VCaP (cell line): ENCODE measurements around the gene FAM124A.
A peak's percentile ranks its signal among the peaks of the same experiment; 100 is the strongest.
"Not testable (repeated sequence)": the region's sequence is repeated elsewhere in the genome, so short reads cannot be mapped to it uniquely, and the experiment has no call there.

Source experiments
- H3K27ac ChIP-seq: fragments of 450-650 bp; 2 replicates; pipeline ENCODE4 v1.5.1; 2017
- CTCF ChIP-seq: fragments of 450-650 bp; conservative IDR thresholded peaks from 2 replicates; pipeline ENCODE4 v1.5.1; 2017; ENCODE audit warnings: mild to moderate bottlenecking, moderate library complexity

Gene FAM124A

GRCh38 chr13:51282322-51282721 lies 60.1 kb downstream of the FAM124A start:
- H3K27ac ChIP-seq = peak overlapping the region; percentile 80
- TF ChIP-seq CTCF = no peak

- H3K27ac ChIP-seq = peak overlapping the region; percentile 80
Measured at GRCh38 chr13:51282923-51283322, 60.7 kb downstream of the FAM124A start.

GRCh38 chr13:51283371-51283770 lies 61.2 kb downstream of the FAM124A start:
- H3K27ac ChIP-seq = no peak overlapping the region
- no peak for TF ChIP-seq CTCF

GRCh38 chr13:51284339-51284738 lies 62.1 kb downstream of the FAM124A start:
- TF ChIP-seq CTCF = no peak

GRCh38 chr13:51286135-51287002 lies 64.2 kb downstream of the FAM124A start:
- H3K27ac ChIP-seq = no peak overlapping the region
- peak; percentile 96 for TF ChIP-seq CTCF

More at GRCh38 chr13:51284339-51284738, 62.1 kb downstream of the FAM124A start:
- no peak overlapping the region for H3K27ac ChIP-seq

GRCh38 chr13:51287758-51288157 lies 65.6 kb downstream of the FAM124A start:
- no peak for TF ChIP-seq CTCF
- no peak overlapping the region for H3K27ac ChIP-seq

GRCh38 chr13:51288254-51288653 lies 66.1 kb downstream of the FAM124A start:
- not testable (repeated sequence) for H3K27ac ChIP-seq

- TF ChIP-seq CTCF = no peak
- no peak overlapping the region for H3K27ac ChIP-seq
Measured at GRCh38 chr13:51291341-51291740, 69.1 kb downstream of the FAM124A start.
